HUES6 (cell line): ENCODE measurements around the gene WASF2.

ENCODE experiments used
- H3K27ac ChIP-seq: 2 replicates; pipeline ENCODE4 v1.7.0; 2013; ENCODE audit warnings: low read depth, mild to moderate bottlenecking, low read length, inconsistent platforms
- H3K27me3 ChIP-seq: 2 replicates; pipeline ENCODE4 v1.6.1; 2013; ENCODE audit warnings: low read length; ENCODE audit not compliant: control insufficient read depth, insufficient read depth
- H3K36me3 ChIP-seq: 2 replicates; pipeline ENCODE4 v1.6.1; 2013; ENCODE audit warnings: low read length; ENCODE audit not compliant: control insufficient read depth, insufficient read depth
- H3K4me1 ChIP-seq: 2 replicates; pipeline ENCODE4 v1.6.1; 2013; ENCODE audit warnings: low read length; ENCODE audit not compliant: control insufficient read depth, insufficient read depth
- H3K4me3 ChIP-seq: 2 replicates; pipeline ENCODE4 v1.5.1; 2013; ENCODE audit warnings: low read depth, low read length
- H3K9ac ChIP-seq: one replicate; pipeline ENCODE4 v1.6.1; 2013; ENCODE audit warnings: mild to moderate bottlenecking, low read length
- H3K9me3 ChIP-seq: 2 replicates; pipeline ENCODE4 v1.6.1; 2013; ENCODE audit warnings: low read depth, low read length; ENCODE audit not compliant: control insufficient read depth, insufficient read depth

Gene WASF2

GRCh38 chr1:27380224-27380623 lies 109.7 kb downstream of the WASF2 start:
- Histone ChIP-seq H3K9me3 (no peaks in the 10 kb centered on the region), H3K9ac (no peak overlapping the region), H3K27ac (no peak overlapping the region), H3K27me3 (peaks cover 19% of the 10 kb centered on the region), H3K36me3 (no peaks in the 10 kb centered on the region), H3K4me3 (no peak overlapping the region), H3K4me1 (peaks cover 8% of the 10 kb centered on the region; the same call in 1 of the 2 replicates)

- Histone ChIP-seq H3K9ac (no peak overlapping the region), H3K4me1 (peaks cover 9% of the 10 kb centered on the region; the same call in 1 of the 2 replicates), H3K4me3 (no peak overlapping the region), H3K27me3 (peaks cover 19% of the 10 kb centered on the region), H3K36me3 (no peaks in the 10 kb centered on the region), H3K9me3 (no peaks in the 10 kb centered on the region), H3K27ac (no peak overlapping the region)
Measured at GRCh38 chr1:27379564-27380122, 110.3 kb downstream of the WASF2 start.

GRCh38 chr1:27377760-27378495 lies 112.0 kb downstream of the WASF2 start:
- H3K27ac ChIP-seq: no peak overlapping the region
- no peak overlapping the region for H3K9ac ChIP-seq
- H3K36me3 ChIP-seq: no peaks in the 10 kb centered on the region
- H3K9me3 ChIP-seq: no peaks in the 10 kb centered on the region
- no peak overlapping the region for H3K4me3 ChIP-seq
- H3K27me3 ChIP-seq: peaks cover 19% of the 10 kb centered on the region
- H3K4me1 ChIP-seq: peaks cover 10% of the 10 kb centered on the region; the same call in 1 of the 2 replicates

GRCh38 chr1:27374362-27375086 lies 115.4 kb downstream of the WASF2 start, which contains the start of gene FCN3:
Gene FCN3 (minus strand): TSS chr1:27374824. CDS start chr1:27374818, 6 bp downstream.
- H3K27me3 ChIP-seq: no peaks in the 10 kb centered on the region
- no peaks in the 10 kb centered on the region for H3K36me3 ChIP-seq
- no peaks in the 10 kb centered on the region for H3K9me3 ChIP-seq
- peaks cover 6% of the 10 kb centered on the region; the same call in 1 of the 2 replicates for H3K4me1 ChIP-seq
- H3K9ac ChIP-seq: no peak within 1 kb of the TSS
- H3K4me3 ChIP-seq: no peak within 1 kb of the TSS
- no peak within 1 kb of the TSS for H3K27ac ChIP-seq

- no peaks in the 10 kb centered on the region for H3K9me3 ChIP-seq
- H3K27me3 ChIP-seq: no peaks in the 10 kb centered on the region
- no peaks in the 10 kb centered on the region for H3K36me3 ChIP-seq
- H3K27ac ChIP-seq: no peak overlapping the region
- H3K4me1 ChIP-seq: 0 out of 2 replicates have a peak, but pooled peaks cover 6% of the 10 kb centered on the region
- H3K4me3 ChIP-seq: no peak overlapping the region
- H3K9ac ChIP-seq: no peak overlapping the region
Measured at GRCh38 chr1:27372808-27373690, 116.9 kb downstream of the WASF2 start.

GRCh38 chr1:27372022-27372807 lies 117.8 kb downstream of the WASF2 start:
- no peak overlapping the region for H3K4me3 ChIP-seq
- no peaks in the 10 kb centered on the region for H3K9me3 ChIP-seq
- peaks cover 12% of the 10 kb centered on the region for H3K4me1 ChIP-seq
- no peak overlapping the region for H3K9ac ChIP-seq
- H3K27me3 ChIP-seq: no peaks in the 10 kb centered on the region
- H3K27ac ChIP-seq: no peak overlapping the region
- H3K36me3 ChIP-seq: no peaks in the 10 kb centered on the region

- Histone ChIP-seq H3K4me1 (peaks cover 22% of the 10 kb centered on the region), H3K9ac (no peak overlapping the region)
Measured at GRCh38 chr1:27368869-27369582, 120.9 kb downstream of the WASF2 start.

GRCh38 chr1:27367160-27367650 lies 122.8 kb downstream of the WASF2 start:
- no peaks in the 10 kb centered on the region for H3K36me3 ChIP-seq
- H3K9ac ChIP-seq: peak overlapping the region; percentile 60
- peak overlapping the region; percentile 68 for H3K4me3 ChIP-seq
- no peaks in the 10 kb centered on the region for H3K9me3 ChIP-seq
- no peak overlapping the region for H3K27ac ChIP-seq
- H3K27me3 ChIP-seq: peaks cover 3% of the 10 kb centered on the region; the same call in 1 of the 2 replicates
- peaks cover 22% of the 10 kb centered on the region for H3K4me1 ChIP-seq

More at GRCh38 chr1:27368869-27369582, 120.9 kb downstream of the WASF2 start:
- no peak overlapping the region for H3K27ac ChIP-seq
- no peaks in the 10 kb centered on the region for H3K9me3 ChIP-seq
- H3K4me3 ChIP-seq: no peak overlapping the region
- no peaks in the 10 kb centered on the region for H3K36me3 ChIP-seq
- H3K27me3 ChIP-seq: no peaks in the 10 kb centered on the region

GRCh38 chr1:27366411-27367159 lies 123.4 kb downstream of the WASF2 start, which contains the start of gene MAP3K6:
Gene MAP3K6 (minus strand): TSS chr1:27366961. CDS start chr1:27366597, 364 bp downstream.
- peak within 1 kb of the TSS; percentile 18; the same call in 1 of the 2 replicates for H3K27ac ChIP-seq
- H3K9ac ChIP-seq: peak within 1 kb of the TSS; percentile 60

More at GRCh38 chr1:27366411-27367159, 123.4 kb downstream of the WASF2 start, which contains the start of gene MAP3K6:
- H3K4me1 ChIP-seq: peaks cover 22% of the 10 kb centered on the region
- H3K27me3 ChIP-seq: peaks cover 9% of the 10 kb centered on the region
- no peaks in the 10 kb centered on the region for H3K9me3 ChIP-seq
- H3K4me3 ChIP-seq: peak within 1 kb of the TSS; percentile 68
- H3K36me3 ChIP-seq: no peaks in the 10 kb centered on the region
